OCI-M1 (cell line): ENCODE results near the gene ADAMTS2.

Source experiments
- DNase-seq: peaks from one replicate; lab custom pipeline; 2025; lab: John Stamatoyannopoulos, UW

Gene ADAMTS2

DNA sequence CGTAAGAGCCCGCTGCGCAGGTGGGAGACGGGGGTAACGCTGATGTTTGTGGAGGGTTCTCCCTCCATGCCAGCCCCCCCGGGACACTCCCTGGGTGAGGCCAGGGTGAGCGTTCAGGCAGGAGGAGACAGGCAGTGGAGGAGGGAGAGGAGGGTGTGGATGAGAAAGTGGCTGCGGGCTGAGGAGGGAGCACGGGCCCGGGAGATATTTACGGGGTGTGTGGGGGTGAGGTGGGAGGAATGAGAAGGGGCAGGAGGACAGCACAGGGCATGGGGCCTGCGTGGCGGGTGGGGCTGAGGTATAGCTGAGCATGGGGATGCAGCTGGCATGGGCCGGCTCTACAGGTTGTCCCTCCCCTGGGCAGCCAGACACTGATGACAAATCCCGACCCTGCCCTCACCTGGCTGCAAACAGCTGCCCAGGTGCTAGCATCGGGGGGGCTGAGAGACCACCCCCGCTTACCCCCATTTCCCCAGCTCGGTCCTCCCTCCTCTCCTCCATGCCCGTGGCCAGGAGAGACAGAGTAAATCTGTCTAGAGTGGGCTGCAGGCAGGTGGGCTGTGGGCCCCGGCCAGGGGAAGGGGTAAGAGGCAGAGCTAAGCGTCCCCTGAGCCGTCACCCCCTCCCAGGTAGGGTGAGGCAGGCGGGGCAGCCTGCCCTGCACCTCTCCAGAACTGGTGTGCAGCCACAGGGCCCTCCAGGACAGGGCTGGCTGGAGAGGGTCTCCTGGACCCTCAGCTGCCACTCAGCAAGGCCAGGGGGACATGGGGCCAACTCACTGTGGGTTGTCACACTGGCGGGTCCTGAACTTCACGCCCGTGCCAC lies 205.9 kb downstream of the ADAMTS2 start:
- DNase-seq: no peak

DNA sequence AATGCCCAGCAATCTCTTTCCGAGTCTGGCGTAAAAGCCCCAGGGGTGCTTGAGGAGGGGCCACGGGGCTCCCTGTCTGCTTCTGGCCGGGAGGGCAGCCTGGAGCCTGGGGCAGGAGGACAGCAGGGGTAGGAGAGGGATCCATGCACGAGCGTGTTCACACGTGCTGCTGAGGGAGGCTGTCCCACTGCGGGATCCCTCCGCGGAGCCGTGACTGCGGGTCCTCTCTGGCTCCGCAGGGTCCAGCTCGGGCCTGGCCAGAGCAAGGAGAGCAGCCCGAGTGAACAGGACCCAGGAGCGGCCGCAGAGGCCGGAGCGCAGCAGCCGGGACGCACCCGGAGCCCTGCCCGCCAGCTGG lies 206.7 kb downstream of the ADAMTS2 start:
- DNase-seq: no peak

DNA sequence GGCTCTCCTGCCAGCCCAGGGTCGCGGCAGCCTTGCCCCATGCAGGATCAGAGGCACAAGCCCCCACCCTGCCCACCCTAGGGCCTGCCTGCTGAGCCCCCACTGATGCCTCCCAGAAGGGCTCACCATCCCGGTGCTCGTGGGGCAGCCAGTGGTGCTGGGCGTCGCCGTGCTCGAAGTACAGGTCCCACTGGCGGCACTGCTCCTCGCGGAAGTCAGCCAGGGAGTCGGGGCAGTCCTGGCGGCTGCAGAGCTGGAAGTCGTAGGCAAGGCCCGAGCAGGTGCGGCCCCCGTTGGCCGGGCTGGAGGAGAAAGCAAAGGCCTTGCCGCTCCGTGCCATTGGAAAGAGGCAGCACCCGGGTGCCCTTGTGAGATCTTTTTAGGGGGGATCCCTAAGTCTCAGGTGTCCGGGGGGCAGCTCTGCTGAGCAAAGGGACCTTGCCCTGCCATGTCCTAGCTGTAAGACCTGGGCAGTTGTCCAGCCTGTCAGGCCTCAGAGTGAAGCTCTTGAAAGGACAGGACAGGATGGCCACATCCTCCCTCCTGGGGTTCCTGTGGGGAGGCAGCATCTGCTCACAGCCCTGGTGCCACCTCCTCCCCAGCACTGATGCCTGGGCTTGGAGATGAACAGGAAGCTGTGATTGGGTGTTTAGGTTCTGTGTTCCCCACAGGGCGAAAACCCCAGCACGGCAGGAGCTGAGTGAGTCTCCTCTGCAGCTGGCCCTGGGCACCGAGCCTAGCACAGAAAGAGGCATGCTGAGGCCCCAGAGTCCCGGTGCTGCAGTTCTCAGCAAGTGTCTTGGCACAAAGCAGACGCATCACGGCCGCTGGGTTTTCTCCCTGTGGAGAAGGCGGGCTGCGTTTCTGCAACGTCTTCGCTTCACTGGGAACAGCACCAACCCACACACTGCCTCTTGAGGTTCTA lies 207.4 kb downstream of the ADAMTS2 start:
- DNase-seq: no peak

DNA sequence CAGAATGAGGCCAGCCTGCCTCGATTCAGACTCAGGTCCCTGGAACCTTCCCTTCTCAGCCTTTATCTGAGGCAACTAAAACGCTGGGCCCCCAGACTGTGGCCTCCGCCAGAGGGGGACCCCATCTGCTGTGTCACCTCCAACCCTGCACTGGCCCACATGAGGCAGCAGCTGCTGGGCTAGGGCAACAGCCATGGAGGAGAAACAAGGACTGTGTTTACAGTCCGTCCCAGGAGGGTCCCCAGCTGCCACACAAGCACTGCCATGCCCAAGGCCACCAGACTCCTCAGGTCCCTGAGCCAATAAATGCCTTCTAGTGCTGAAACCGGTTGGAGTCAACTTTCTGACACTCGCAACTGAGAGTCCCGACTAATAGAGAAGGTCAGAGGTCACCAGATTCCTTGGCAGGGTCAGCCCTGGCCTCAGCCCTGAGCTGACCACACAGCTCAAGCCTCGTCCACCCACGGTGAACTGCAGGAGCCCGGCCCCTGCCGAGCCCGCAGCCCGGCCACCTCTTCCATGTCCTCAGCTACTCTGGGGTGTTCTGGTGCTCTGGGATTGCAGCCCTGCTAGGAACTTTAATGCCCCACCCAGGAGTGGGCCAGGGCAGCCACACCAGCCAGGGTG lies 208.1 kb downstream of the ADAMTS2 start:
- no peak for DNase-seq

DNA sequence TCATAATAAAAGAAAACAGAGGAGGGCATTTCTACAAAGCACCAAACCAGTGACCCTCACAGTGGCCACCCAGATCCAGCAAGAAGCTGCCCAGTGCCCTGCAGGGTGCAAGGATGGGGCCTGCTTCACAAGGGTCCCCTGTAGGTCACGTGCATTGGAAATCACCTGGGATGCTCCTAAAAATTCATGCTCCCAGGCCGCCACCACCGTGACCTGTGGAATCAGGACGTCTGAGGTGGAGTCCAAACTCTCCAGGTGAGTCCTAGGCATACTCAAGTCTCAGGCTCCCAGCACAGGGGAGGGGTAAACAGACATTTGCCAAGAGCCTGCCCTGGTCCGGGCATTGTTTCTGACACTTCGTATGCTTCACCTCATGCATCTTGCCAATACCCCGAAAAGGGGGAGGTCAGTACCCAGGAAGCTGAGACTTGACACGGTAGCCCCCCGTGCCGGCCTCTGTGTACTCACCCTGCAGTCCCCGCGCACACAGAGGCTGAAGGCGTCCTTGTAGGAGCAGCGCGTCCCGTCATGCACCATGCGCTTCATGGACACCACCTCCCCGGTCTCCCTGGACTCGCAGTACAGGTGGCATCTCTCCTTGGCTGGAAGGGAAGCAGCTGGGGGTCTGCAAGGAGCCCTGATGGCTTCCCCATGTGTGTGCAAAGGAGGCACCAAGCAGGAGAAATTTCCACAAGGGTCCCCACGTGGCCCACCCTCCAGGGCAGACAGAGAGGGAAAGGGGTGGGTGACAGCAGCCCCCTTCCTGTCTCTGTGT lies 209.6 kb downstream of the ADAMTS2 start:
- DNase-seq: no peak

DNA sequence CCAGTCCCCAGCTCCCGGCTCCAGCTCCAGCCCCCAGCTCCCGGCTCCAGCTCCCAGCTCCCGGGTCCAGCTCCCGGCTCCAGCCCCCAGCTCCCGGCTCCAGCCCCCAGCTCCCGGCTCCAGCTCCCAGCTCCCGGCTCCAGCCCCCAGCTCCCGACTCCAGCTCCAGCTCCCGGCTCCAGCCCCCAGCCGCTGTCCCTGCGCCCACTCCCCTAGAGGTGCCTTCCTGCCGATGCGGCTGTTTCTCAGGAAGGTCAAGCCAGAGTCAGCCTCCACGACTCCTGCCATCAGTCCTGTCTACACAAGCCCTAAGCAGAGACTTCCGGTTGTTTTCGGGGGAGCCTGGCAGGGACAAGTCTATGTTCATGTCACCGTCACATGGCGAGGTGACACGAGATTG lies 210.3 kb downstream of the ADAMTS2 start:
- no peak for DNase-seq

DNA sequence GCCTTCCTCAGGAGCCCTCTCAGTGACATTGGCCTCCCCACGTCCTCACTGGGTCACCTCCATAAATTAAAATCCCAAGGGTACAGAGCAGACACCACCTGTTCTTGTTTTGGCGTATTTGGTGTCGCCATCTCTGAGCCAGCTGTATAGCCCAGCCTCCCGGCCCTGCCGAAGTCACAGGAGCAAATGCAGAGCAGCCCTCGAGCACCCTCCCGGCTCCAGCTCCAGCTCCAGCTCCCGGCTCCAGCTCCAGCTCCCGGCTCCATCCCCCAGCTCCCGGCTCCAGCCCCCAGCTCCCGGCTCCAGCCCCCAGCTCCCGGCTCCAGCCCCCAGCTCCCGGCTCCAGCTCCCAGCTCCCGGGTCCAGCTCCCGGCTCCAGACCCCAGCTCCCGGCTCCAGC lies 210.8 kb downstream of the ADAMTS2 start:
- no peak for DNase-seq

DNA sequence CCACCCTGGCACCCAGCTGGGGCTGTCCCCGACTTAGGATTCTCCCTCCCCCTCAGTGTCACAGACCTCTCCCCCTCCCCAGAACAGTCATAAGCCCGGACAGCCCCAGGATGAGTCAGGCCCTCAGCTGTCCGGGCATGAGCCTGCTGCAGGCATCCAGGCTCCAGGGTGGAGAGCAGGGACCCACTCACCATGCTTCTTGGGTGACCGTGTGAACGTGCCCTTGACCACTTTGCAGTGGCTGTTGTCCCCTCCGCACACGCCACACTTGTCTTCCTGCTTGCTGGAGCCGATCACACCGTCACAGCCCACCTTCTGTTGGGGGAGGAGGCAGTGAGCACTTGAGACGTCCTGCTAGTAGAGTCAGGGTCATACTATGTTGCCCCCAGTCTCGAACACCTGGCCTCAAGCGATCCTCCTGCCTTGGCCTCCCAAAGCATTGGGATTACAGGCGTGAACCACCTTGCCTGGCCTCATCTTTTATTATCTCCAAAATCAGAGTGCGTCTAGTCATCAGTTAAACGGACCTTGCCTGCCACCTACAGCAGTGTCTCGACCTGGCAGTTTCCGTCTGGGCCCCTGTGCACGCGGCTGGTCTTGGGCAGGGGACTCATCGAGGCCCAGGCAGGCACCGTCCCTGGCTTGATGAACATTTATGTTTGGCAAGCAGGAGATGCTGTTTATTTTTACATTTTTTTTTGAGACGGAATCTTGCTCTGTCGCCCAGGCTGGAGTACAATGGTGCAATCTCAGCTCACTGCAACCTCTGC lies 212.5 kb downstream of the ADAMTS2 start:
- DNase-seq: no peak

DNA sequence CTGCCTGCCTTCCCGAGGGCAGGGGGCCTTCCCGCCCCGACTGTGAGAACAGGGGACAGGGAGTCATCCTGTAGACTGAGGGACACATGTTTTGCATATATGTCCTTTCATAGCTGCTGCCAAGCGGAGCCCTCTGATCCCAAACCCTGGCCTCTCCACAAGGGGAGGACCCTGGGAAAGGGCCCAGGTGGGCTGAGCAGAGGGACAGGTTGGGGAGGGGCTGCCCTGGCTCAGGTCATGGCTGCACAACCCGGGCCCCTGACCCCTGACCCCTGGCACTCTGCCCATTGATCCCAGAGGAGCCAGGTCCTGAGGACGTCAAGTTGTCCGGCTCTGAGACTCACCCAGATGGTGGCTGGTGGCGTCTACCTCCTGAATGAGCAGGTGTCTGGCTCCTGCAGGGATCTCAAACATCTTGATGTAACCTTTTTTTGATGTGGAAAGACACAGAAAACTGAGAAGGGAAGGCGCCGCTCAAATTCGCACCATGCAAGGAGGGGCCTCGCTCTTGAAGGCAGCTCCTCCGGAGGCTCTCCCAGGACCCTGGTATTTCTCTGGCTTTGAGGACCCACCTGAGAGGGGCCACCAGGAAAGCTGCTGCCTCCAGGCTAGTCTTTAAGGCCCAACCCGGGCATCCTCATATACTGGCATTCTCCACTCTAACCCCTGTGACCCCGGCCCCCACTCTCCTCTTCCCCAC lies 213.2 kb downstream of the ADAMTS2 start:
- no peak for DNase-seq

DNA sequence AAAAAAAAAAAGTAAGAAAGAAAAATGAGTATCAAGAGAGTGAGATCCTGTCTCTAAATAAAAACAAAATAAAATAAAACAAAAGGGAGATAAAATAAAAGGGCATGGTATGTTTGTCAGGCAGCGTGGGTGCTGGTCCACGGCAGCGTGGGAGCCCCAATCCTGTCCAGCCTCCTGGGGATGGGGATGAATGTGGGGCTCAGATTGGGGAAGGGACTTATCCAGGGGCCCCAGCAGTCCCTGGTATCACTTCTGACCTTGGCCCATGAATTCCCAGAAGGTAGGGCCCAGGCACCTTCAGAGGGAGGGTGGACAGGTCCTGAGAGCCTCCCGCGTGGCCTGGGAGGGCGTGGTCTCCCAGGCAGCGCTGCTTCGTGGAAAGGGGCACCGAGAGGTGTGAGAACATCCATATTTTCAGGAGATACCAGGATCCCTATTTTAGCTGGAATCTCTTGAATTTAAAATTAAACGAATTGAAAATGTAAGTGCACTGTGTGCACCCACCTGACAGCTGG lies 213.9 kb downstream of the ADAMTS2 start:
- DNase-seq: no peak

DNA sequence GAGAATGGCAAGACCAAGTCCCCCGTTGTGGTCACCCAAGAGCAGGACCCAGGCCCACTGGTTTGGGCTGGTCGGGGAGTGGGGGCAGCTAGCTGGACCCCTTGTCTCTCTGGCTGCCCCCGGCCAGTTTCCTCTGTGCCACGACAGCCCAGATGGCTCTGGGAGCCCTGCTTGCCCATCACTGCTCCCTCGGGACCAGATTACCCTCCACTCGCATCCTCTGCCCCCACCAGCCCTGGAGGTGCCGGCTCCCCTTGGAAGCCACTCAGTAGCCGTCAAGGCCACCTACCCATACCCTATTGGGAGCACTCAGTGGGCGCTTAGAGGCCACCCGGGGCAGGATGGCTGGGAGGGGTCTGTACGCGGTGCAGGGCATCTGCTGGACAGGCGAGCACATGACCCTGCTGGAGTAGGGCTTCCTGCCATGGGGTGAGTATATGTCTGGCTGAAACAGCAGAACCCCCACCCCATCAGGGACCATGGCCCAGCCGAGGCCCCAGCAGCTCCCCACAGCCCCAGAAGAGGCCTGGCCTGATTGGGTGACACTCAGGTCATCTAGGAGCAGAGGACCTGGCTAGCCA lies 215.1 kb downstream of the ADAMTS2 start:
- no peak for DNase-seq

DNA sequence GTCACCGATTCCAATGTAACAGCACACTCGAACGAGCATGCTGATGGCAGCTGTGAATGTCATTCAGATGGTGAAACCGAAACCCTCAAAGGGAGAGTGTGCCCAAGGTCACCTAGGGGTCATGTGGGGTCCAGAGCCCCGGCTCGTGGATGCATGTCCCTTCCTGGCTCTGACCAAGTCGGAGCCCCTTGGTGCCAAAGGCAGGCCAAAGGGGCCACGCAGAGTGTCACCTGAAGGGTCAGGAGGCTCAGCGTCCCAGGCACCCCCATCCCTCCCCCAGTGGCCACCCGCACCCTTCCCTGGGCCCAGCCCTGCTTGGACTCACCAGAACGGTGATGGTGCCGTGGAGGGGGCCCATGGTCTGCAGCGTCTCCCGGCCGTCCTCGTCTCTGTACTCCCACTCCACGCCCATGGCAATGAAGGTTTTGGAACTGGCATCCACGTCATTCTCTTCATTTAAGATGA lies 215.6 kb downstream of the ADAMTS2 start:
- DNase-seq: no peak

DNA sequence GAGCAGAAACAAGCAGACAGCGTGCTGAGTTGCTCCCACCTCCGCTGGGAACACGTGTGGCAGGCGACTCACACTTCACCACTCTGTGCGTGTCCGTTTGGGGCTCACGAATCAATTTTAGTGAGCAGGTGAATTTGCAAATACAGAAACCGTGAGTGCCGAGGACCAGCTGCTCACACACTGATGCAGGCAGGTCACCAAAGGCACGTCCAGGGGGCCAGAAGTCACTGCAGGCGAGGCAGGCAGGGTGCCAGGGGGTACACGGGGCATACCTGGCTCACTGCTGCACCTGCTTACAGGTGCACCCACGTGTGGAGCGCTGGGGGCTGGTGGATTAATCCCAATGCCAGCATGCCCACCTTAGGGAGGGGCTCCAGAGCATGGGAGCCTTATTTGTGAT lies 216.3 kb downstream of the ADAMTS2 start:
- DNase-seq: no peak

DNA sequence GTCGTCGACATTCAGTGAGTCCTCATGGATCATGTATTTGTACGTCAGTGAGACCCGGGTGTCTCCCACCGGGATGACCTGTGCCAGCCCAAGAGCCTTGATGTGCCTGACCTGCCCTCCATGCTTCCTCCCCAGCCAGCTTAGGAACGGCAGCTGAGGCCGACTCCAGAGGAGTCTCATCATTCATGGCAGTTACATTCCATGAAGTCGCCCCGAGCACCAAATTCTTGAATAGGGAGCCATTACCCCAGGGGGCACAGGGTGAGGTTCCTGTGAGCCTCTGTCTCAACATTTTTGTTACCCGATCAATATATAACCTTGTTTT lies 217.3 kb downstream of the ADAMTS2 start:
- no peak for DNase-seq

DNA sequence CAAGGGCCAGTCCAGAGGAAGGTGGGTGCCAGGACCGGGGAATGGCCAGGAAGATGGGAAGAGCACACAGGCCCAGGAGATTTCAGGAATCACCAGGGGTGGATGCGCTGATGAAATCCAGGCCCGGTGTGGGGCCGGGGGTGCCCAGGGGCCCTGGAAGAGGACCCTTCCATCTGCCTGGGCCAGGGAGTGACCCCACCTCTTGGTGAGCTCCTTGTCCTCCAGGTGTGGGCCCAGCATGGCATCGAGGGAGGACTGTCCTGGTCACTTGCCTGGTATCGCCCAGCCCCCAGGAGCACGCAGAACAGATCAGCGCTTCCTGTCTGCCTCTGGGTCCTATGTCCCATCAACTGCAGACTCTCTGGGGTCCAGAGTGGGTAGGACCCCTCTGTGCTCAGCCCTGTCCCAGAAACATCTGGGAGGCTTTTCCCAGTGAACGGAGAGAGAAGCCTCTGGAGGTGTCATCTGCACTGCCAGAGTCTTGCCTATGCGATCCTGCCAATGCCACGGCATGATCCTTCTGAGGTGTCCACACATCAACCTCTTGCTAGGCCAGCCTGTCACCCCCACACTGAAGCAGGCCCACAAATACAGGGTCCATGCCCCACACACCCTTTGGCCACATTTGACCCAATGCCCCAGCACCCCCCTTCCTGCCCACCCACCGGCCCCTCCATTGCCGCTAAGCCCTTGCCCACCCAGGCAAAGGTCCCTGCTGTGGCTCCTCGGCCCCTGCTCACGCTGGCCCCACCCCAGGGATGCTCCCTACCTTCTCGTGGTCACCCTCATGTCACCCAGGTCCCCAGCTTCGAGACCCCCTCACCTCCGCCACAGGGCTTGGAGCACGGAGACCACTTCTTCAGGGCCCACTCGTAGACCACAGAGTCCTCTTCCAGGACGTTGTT lies 217.9 kb downstream of the ADAMTS2 start:
- DNase-seq: no peak

DNA sequence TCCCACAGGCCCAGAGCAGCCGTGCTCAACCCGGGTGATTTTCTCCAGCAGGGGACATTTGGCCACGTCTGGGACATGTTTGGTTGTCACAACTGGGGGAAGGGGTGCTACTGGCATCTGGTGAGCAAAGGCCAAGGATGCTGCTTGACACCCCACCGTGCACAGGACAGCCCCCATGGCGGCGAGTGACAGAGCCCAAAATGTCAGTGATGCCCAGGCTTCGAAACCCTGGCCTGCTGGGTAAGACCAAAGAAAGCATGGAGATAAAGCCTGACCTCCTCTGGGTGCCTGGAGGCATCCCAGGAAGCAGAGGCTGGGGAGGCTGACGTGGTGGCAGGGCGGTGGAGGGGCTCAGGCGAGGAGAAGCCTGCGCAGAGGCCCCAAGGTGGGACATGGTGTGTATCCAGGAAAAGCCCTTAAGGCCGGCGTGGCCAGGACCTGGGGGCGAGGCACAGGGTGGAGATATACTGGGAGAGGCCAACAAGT lies 218.7 kb downstream of the ADAMTS2 start:
- DNase-seq: no peak

DNA sequence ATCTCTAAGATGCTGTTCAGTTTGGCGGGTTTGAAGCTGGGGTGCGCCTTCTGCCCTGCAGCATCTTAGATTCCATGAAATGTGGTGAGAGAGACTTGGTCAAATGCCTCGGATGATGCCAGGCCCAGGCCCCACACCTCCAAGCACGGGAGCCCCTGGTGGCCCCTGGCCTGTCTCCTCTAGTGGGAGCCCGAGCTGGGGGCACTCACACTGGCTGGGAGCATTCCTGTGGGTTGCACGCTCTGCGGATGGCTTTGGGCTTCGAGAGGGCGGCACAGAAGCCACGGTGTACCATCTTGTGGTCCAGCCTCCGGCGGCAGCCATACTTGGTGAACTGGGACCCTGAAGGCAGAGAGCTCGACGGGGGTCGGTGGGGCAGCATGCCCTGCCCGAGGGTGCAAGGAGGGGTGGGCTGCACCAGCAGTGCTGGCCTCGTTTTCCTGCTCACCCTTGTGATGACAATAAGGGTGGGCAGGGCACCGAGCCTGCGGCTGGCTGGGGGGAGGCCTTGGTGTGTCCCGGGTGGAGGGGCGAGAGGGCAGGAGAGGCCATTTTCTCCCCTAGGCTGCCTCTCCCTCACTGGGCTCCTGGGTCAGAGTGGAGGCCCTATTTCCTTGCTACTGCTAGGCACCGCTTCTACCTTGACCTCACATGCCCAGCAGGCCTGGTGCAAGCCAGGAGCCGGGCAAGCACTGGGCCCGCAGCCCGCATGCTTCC lies 219.3 kb downstream of the ADAMTS2 start:
- DNase-seq: no peak
